Measurements from ENCODE around the gene CD48.
"Not testable (repeated sequence)": the region's sequence is repeated elsewhere in the genome, so short reads cannot be mapped to it uniquely, and the experiment has no call there.

Gene CD48

DNA sequence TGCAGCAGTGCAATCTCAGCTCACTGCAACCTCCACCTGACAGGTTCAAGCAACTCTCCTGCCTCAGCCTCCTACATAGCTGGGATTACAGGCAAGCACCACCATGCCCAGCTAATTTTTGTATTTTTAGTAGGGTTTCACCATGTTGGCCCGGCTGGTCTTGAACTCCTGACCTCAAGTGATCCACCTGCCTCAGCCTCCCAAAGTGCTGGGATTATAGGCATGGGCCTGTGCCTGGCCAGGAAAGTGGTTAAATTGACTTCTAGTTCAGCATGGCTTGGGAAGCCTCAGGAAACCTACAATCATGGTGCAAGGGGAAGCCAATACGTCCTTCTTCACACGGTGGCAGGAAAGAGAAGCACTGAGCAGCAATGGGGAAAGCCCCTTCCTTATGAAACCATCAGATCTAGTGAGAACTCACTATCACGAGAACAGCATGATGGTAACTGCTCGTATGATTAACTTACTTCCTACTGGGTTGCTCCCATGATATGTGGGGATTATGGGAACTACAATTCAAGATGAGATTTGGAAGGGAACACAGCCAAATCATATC is 981 bp upstream of the CD48 start:
- peak; percentile 35 for DNase-seq

DNA sequence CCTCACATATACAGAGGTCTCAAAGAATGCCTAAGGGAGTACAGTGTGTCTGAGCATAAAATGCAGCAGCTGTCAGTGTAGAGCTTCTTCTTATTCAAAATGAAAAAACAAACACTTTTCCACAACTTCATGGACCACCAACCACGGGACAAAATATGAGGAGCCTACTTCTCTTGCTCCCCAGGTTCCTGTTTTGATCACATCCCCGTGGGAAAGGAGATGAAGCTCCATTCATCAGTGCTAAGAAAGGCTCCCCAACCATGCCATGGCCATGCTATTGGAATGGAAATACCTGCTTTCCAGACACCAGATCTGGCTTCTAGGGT is 383 bp downstream of the CD48 start:
- DNase-seq, result no peak

DNA sequence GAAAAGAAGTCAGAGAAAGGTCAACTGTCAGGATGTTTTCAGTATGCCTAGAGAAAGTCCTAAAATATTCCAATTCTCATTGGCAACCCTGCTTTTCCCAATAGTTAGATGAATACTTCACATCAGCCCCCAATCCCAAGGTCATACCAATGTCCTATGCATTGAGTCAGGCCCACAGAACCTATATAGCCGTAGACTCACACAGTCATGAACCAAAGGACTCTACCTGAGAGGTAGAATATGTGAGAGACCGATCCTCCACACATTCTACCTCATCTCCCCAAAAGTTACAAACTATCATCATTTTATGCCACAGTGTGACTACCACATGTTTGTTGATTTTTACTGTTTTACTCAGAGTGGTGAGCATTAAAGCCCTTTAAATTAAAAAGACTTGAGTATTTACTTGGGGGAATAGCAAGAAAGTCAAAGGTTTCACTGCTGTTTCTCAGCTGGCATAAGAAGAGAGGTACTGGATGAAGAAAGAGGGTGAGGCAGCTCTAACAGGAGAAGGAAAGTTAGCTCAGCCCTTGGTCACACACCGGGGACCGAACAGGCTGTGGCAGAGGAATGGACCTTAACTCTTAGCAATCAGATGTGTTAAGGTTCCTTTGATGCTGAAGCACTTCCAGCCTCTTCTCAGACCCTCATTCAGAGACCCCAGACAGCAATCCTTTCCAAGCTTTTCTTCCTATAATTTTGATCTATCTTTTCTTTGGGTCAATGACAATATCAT is 937 bp downstream of the CD48 start:
- DNase-seq, result no peak

DNA sequence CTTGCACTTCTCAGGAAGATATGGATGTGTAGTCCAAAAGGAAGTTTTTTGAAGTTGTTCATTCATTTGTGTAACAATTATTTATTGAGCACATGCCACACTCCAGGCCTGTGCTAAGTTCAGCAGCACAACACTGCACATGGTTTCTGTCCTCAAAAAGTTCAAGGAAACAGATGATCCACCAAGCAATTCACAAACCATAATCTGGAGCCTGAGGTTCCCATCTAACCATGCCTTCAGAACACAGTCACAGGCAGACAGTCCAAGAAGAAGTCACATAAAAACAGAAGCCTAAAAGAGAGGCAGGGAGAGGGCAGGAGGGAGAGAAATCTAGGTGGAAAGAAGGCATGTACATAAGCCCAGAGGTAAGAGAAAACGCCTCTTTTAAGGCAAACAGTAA is 1.9 kb downstream of the CD48 start:
- no peak for DNase-seq

DNA sequence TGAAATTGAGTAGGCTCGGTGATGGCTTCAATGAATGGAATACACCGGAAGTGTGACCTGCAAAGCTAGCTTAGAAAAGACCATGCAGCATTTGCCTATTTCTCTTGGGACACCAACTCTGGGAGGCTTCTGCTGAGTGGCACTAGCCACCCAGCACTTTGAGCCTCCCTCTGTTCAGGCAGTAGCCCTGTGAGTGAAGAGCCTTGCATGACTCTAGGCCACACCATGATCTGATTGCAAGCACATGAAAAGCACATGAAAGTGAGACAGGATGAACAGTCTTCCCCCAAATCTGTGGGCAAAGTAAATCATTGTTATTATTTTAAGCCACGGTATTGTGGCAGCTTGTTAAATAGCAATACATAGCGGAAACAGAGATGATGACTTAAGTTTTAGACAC is 2.8 kb downstream of the CD48 start:
- DNase-seq, result no peak

DNA sequence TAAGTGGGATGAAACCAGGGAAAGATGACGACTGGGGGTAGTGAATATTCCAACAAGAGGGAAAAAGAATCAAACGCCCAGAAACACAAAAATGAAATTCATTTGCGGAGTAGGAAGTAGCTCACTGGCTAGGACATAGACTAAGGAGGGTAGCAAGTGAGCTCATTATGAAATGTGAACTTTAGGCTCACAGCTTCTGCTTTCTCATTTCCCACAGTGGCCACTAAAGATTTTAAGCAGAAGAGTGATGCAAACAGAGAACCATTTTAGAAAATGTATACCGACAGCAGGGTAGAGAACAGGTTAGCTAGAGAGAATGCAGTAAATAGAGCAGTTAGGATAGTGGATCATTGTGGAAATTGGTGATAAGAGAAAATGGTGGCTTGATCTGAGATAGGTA is 3.5 kb downstream of the CD48 start:
- peak; percentile 78 for DNase-seq

DNA sequence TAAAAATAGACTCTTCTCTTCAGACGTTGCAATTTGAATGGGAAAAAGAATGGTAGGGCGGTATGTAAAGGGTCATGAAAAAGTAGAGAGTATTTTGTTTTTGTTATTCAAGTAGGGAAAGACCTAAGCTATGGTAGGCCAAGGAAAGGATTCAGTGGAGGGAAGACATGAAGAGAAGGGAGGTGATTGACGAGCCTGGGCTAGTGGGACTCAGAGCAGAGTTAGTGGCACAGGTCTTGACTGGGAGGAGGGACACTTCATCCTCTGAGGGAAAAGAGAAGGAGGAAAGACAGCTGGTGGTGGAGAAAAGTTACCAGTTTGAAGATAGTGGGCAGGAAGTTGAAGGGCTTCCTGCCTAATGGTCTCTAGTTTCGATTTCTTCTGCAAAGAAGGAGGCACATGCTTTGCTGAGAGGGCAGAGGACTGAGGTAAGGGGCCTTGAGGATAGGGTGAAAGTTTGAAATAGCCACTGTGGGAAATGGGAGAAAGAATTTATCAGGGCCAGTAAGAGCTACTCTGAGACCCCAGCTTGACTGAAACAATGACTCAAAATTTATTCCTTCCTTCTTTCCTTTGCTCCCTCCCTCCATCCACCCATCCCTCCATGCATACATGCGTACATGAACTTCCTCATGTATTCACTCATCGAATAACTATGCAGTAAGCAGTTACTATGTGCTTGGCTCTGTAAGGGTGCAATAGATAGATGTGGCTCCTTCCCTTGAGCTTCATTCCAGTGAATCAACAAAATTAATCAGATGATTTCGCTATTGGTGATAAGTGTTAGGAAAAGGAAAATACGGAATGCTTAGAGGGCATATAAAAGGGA is 4.2 kb downstream of the CD48 start:
- DNase-seq, result no peak

DNA sequence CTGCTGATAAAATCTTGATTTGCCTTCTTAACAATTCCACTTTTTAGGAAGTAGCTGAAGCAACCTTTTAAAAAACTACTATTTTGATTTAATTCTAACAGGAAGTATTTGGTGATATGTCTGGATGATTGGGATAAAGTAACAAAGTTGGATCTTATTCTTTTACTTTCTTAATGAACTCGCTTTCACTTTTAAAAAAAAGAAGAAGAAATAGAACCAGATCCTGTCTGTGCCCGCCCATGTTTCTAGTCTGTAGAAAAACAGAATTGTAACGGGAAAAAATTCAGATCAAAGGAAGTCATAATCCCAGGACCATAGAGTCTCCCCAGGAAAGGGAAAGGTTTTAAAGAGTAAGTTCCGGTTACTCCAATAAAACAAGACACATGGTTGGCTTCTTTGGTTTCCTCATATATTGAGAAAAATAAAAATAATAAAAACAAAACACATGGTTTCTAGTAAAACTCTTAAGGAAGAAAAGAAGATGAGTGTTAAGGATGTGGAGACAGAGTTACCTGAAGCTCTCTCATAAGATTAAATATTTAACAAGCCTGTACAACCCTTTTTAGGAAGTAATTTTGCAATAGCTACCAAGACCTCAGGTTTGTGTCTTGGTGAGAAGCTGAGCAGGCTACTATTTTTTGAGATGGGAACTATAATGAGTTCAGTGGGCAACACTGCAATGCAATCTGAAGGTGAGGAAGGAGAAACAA is 4.9 kb downstream of the CD48 start:
- DNase-seq, result no peak

DNA sequence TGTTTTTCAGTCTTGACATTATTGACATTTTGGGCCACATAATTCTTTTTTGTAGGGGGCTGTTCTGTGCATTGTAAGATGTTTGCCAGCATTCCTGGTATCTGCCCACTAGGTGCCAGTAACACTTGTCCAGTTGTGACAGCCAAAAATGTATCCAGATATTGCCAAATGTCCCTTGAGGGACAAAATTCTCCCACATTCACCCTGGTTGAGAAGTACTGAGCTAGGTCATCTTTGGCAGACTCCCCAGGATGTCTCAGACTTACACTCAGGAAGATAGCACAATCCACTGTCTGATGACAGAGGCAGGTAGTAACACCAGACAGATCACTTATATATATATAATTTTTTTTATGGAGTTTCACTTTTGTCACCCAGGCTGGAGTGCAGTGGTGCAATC is 5.9 kb downstream of the CD48 start:
- DNase-seq, result no peak

DNA sequence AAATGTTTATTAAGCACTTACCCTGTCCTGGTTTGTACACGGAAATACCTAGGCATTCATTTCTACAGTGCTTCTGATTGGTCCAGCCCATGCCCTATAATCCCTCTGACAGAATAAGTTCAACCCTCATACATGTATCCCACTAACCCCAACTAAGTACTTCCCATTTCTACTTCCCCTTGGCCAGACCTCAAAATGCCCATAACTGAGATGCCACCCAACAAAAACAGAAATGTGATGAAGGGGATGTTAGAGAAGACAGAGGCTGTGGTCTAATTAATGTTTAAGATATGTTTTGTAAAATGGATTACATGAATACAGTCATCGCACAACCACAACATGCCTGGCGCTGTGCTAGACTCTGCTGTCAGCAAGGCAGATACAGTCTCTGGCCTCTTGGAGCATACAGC is 6.4 kb downstream of the CD48 start:
- DNase-seq, result not testable (repeated sequence)

DNA sequence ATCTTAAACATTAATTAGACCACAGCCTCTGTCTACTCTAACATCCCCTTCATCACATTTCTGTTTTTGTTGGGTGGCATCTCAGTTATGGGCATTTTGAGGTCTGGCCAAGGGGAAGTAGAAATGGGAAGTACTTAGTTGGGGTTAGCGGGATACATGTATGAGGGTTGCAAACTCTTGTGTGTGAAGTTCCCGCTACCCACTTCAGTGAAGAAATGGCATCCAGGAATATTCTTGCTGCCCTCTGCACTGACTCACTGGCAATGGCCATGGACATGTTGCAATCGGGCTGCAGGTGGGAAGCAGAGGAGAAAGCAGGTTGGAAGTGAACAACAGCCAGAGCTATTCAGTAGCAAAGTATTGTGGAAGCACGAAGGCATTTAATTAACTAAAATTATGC is 7.4 kb downstream of the CD48 start:
- peak; percentile 68 for DNase-seq

DNA sequence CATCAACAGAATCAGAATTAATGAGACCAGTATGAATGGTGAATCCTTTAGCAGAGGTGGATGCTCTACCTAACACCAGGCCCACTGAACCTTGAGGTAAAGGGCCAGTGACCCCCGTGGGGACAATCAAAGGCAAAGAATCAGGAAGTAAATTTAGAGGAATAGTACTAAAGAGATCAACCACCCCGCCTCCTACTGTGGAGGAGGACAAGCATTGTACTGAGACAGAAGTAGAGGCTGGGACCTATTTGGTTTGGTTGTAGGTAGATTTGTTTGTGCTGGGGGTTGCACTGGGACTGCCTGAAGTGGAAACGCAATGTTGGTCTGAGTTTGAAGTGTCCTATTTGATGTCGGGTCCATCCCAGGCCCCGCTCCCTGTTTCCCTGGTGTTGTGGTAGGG is 9.5 kb downstream of the CD48 start:
- DNase-seq, result no peak

DNA sequence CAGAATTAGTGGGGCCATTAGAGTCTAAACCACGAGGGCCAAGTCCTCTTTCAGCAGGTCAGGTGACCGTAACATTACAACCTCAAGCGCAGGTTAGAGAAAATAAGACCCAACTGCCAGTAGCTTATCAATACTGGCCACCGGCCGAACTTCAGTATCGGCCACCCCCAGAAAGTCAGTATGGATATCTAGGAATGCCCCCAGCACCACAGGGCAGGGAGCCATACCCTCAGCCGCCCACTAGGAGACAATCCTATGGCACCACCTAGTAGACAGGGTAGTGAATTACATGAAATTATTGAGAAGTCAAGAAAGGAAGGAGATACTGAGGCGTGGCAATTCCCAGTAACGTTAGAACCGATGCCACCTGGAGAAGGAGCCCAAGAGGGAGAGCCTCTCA is 19.2 kb downstream of the CD48 start:
- DNase-seq, result not testable (repeated sequence)

DNA sequence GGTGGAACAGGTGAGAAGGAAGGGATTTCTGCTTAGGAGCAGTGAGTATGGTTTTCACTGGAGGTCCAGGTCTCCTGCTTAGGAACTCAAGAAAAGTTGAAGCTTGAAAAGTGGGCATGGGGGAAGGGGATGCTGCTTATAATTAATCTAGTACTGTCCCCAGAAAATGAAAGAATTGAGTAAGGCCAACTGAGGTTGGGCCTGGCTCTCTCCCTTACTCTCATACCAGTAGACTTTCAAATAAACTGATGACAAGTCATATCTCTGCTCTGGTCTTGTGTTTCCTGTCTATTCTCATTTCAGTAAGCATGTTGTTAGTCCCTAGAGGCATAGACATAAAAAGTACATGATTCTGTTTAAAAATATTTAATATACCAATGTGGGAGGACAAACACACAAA is 26.4 kb downstream of the CD48 start:
- no peak for DNase-seq

DNA sequence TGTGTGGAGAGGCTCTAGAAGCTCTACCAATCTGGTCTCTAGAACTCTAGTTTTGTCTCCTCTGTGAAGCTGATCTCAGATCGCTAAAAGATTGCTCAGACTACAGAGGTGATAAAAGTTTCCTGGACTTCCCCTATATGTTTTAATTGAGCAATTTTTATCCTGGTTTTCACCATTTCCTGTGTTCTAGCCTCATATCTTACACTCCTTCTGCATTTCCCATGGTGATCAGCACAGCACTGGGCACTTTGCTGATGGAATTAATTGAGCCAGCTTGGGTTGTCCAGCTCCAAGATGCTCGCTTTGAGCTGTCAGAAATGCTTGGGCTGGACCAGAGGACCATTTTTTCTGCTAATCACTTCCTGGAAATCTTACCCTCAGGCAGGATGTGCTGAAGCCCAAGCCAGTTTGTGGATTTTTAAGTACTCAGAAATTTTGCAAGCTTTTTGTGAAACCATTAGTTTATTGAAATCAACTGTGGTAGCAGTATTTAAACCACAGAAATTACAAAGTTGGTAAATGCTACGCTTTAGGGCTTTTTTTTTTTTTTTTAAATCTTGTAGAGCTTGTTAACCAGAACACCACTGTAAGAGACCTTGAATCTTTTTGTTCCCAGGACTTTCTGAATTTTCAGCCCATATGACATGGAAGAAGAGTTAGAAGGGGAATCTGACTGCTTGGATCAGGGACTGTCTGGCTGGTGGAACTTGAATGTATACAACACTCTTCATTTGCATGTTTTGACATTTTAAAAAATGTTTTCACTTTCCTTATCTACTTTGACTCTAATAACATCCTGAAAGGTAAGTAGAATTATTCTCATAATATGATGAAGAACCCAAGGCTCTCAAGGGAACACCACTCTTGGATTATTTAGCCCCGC is 28.4 kb downstream of the CD48 start:
- no peak for DNase-seq

DNA sequence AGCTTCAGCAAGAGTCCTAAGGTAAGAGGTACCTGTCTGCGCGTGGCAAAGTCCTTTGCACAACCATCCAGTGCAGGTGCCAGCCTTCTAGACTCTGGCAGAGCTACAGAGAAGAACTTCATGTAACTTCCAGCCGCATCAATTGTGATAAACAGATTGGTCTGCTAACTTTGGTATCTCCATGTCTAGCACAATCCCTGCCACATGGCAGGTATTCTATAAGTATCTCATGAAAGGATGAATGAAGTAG is 29.8 kb downstream of the CD48 start:
- DNase-seq, result no peak

DNA sequence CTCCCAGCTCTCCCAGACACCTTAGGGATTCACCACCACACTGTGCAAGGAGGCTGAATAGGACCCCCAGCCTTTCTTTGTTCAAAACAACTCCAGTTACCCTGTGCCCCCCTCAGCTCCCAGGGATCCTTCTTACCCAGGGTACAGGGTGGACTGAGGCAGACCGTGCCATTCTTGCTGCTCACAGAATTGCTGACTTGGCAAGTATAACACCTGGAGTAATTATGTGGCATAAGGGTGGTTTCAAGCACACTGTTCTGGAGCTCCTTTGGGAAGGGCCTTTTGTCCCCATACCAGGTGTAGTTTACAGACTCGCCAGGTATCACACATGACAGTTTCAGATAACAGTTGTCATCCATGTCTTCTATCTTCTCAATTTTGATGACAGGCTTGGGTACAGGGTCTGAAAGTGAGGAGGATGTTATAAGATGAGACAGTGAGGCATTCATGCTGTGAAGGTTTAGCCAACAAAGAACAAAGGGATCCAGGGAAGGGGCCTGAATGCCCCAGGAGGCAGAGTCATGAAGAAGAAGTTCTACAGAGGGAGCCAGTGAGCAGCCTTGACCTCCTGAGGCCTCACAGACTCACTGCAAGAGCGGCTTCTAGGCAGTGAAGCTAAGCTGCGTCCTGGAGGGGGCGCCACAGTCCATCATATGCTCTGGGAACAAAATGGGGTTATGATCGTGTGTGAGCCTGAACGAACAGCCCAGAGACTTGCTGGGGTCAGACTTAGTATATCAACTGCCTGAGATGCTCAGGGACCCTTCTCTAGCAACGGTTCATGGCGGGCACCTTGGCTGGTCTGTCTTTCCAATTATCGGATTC is 30.3 kb downstream of the CD48 start:
- DNase-seq, result no peak

DNA sequence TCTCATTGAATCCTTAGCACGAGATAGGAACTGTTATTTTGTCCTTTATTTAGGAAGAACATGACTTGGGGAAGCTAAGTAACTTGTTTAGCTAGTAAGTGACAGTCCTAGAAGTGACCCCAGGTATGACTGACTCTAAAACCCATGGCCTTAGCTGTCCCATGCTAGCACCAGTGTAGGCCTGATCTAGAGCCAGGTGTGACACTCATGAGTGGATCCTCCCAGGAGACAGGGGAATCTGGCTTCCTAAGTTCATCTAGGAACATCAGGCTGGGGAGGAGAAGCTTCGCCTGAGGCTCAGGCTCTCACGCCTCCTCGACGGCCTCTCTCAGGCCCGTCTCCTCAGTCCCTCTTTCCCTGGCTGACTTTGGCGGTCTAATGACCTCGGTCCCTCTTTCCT is 31.2 kb downstream of the CD48 start:
- DNase-seq, result no peak

DNA sequence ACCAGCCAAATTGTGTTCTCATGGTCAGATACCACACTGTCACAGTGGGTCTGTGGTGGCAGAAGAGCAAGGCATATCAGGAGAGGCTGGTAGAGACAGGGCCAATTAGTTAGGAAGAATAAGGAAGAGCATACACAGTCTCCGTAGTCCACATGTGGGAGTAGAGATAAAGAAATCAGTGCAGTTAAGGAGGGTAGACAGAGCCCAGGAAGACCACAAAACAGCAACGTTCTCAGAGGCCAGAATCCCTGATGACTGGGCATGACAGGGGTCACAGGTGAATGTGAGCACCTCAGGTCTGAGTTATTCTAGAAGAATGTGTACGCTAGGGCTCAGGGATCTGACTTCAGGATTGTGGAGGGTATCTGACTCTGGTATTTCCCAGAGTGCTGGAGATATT is 31.7 kb downstream of the CD48 start:
- no peak for DNase-seq

DNA sequence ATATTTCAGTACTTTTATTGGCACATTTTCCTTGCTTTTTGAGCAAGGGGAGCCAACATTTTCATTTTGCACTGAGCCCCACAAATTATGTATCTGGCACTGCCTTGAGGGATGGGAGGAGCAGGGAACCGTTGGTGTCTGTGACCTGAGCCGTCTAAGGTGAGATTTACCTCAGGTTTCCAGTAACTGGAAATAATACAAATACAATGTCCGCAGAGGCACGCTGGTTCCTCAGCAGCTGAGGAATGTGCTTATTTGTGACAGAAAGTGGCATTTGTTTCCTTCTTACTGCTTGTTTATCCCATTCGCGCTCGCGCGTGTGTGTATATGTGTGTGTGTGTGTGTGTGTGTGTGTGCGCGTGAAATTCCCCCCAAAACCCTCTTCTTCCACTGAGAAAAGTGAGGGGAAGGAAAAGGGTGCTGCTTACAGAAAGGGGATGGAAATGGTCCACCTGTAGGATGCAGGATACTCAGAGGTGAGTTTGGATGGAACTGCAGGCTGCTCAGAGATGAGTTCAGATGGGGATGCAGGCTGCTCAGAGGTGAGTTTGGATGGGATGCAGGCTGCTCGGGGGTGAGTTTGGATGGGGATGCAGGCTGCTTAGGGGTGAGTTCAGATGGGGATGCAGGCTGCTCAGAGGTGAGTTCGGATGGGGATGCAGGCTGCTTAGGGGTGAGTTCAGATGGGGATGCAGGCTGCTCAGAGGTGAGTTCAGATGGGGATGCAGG is 34.6 kb downstream of the CD48 start:
- DNase-seq, result no peak

DNA sequence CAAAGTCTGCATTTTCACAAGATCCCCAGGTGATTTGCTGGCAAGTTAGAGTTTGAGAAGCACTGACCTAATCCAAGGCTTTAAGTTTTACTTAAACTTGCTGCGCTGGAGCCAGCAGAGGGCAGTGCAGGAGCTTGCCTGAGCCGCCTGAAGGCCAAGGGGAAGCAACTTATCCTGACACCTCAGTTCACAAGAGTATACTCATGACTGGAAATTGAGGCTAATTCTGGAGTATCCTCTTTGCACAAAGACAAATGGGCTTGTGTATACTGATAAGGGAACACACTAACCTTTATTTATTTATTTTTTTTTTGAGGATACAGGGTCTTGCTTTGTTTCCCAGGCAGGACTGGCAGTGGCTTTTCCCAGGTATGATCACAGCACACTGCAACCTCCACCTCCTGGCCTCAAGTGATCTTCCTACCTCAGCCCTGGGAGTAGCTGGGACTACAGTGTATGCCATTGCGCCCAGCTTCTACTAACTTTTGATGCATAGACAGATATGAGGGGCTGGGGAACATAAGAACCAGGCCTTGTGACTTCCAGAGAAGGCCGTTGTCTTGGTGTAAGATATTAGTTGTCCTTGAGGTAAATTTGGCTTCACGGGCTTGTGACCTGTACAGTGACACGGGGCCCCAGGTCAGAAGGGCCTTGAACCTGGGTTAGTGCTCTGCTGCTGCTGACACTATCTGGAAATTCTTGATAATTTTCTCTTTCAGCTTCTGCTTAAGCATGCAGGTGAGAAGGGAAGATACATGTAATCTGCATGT is 35.8 kb downstream of the CD48 start:
- no peak for DNase-seq
